CD4-positive, alpha-beta memory T cell (primary cell): ENCODE results near the gene COL6A5. TPM values are rescaled to one million over a fixed set of nuclear protein-coding genes. Genes with fewer than 3 reads are reported as not detected.
"Not testable (repeated sequence)": the region's sequence is repeated elsewhere in the genome, so short reads cannot be mapped to it uniquely, and the experiment has no call there.

ENCODE experiments used
- CTCF ChIA-PET: fragments of 350-600 bp; sonication (Branson Sonifier 250); formaldehyde crosslinking; loops from one replicate; lab custom pipeline; 2021; ENCODE audit warnings: inconsistent platforms; ENCODE audit not compliant: partially characterized antibody; lab: Charles Lee
- POLR2A ChIA-PET: fragments of 350-600 bp; sonication (Branson Sonifier 250); formaldehyde crosslinking; loops from one replicate; lab custom pipeline; 2021; ENCODE audit not compliant: partially characterized antibody; lab: Charles Lee
- DNase-seq, 5 donors: peaks; one replicate each; pipeline versions ENCODE4 v3.0.0 to v3.0.0-alpha.2; 2020 to 2022; ENCODE audit warnings: mixed read lengths in 1 of 5
- H3K27ac ChIP-seq: one replicate; pipeline ENCODE4 v1.7.0; 2013; ENCODE audit warnings: low read depth, low read length
- H3K27me3 ChIP-seq: 2 replicates; pipeline ENCODE4 v1.7.0; 2013; ENCODE audit warnings: mild to moderate bottlenecking, low read length, moderate library complexity; ENCODE audit not compliant: insufficient read depth
- H3K36me3 ChIP-seq: 2 replicates; pipeline ENCODE4 v1.7.0; 2013; ENCODE audit warnings: mild to moderate bottlenecking, low read length, moderate library complexity; ENCODE audit not compliant: insufficient read depth
- H3K4me1 ChIP-seq: 2 replicates; pipeline ENCODE4 v1.7.0; 2013; ENCODE audit warnings: mild to moderate bottlenecking, low read length, moderate library complexity; ENCODE audit not compliant: insufficient read depth
- H3K4me3 ChIP-seq, 2 donors: one replicate each; pipeline ENCODE4 v1.7.0; 2013; ENCODE audit warnings: low read length in 2 of 2, mild to moderate bottlenecking in 1 of 2
- H3K9me3 ChIP-seq, 2 donors: one replicate each; pipeline ENCODE4 v1.7.0; 2013; ENCODE audit warnings: low read length in 2 of 2, control low read depth in 1 of 2; ENCODE audit not compliant: control insufficient read depth in 1 of 2
- H3K27ac Mint-ChIP-seq, 7 donors: one replicate each; pipeline ENCODE4 v1.8.0; 2020 to 2021; ENCODE audit warnings: mixed read lengths in 7 of 7, mild to moderate bottlenecking in 6 of 7, inconsistent platforms in 3 of 7, moderate library complexity in 3 of 7
- H3K27me3 Mint-ChIP-seq, 2 donors: one replicate each; pipeline ENCODE4 v1.8.0; 2020 to 2021; ENCODE audit warnings: mixed read lengths in 2 of 2
- H3K36me3 Mint-ChIP-seq, 2 donors: one replicate each; pipeline ENCODE4 v1.8.0; 2020 to 2021; ENCODE audit warnings: mixed read lengths in 2 of 2, inconsistent platforms in 1 of 2, mild to moderate bottlenecking in 1 of 2
- H3K4me1 Mint-ChIP-seq, 4 donors: one replicate each; pipeline ENCODE4 v1.8.0; 2020 to 2021; ENCODE audit warnings: mixed read lengths in 4 of 4, mild to moderate bottlenecking in 1 of 4
- H3K4me3 Mint-ChIP-seq, 8 donors: one replicate each; pipeline ENCODE4 v1.8.0; 2020 to 2021; ENCODE audit warnings: mixed read lengths in 8 of 8, mild to moderate bottlenecking in 7 of 8, moderate library complexity in 6 of 8, inconsistent platforms in 3 of 8
- H3K9me3 Mint-ChIP-seq, 8 donors: one replicate each; pipeline ENCODE4 v1.8.0; 2020 to 2021; ENCODE audit warnings: mixed read lengths in 8 of 8, mild to moderate bottlenecking in 5 of 8, inconsistent platforms in 3 of 8, moderate library complexity in 1 of 8
- intact Hi-C: fragments of 100-400 bp; cut with micrococcal nuclease; formaldehyde crosslinking; loops from one replicate; pipeline ENCODE4 v1.15.1; 2023
- polyA plus RNA-seq, 2 donors: library from polyadenylated mRNA; unstranded; fragments of 300-500 nt; fragmentation: Illumina TruSeq; gene quantifications; one replicate each; pipeline ENCODE4 v1.2.3, GENCODE V29; 2021
- total RNA-seq, 2 experiments: library from RNA; stranded (reverse); gene quantifications; one replicate each; pipeline ENCODE4 v1.2.3, GENCODE V29; 2021

Gene COL6A5
- total and polyA plus RNA-seq, 4 experiments from 2014 or later = not detected

- Mint-ChIP-seq H3K36me3 (peaks cover 0 to 2% of the 10 kb centered on the region in 2 donors), H3K9me3 (peaks cover 0 to 25% (median 12%) of the 10 kb centered on the region in 8 donors), H3K4me3 (no peak overlapping the region), H3K27ac (no peak overlapping the region), H3K4me1 (no peaks in the 10 kb centered on the region), H3K27me3 (peaks cover 6 to 8% of the 10 kb centered on the region in 2 donors)
- no peak overlapping the region for H3K27ac ChIP-seq
- ChIA-PET CTCF (no interaction called here), POLR2A (no interaction called here)
- no peaks in the 10 kb centered on the region for H3K27me3 ChIP-seq
- no peaks in the 10 kb centered on the region for H3K36me3 ChIP-seq
- no peak for DNase-seq
- H3K4me3 ChIP-seq = no peak overlapping the region
- no peaks in the 10 kb centered on the region for H3K4me1 ChIP-seq
- intact Hi-C loops = no loop called here
- H3K9me3 ChIP-seq = no peaks in the 10 kb centered on the region
Measured at GRCh38 chr3:130405956-130406355, 60.5 kb downstream of the COL6A5 start.

- H3K4me1 ChIP-seq, H3K27ac ChIP-seq, H3K4me1 Mint-ChIP-seq, H3K27ac Mint-ChIP-seq, H3K4me3 Mint-ChIP-seq, H3K36me3 ChIP-seq, POLR2A ChIA-PET, intact Hi-C loops, H3K36me3 Mint-ChIP-seq, H3K27me3 ChIP-seq, H3K4me3 ChIP-seq, H3K9me3 ChIP-seq, H3K27me3 Mint-ChIP-seq, DNase-seq, CTCF ChIA-PET: not testable (repeated sequence)
- H3K9me3 Mint-ChIP-seq = peaks cover 0 to 25% (median 12%) of the 10 kb centered on the region in 8 donors
Measured at GRCh38 chr3:130408253-130408652, 62.8 kb downstream of the COL6A5 start.

GRCh38 chr3:130411320-130411719, 65.8 kb downstream of the COL6A5 start:
- no peaks in the 10 kb centered on the region for H3K4me1 Mint-ChIP-seq
- intact Hi-C loops = no loop called here
- H3K27me3 Mint-ChIP-seq = peaks cover 2 to 5% of the 10 kb centered on the region in 2 donors
- no peak overlapping the region for H3K4me3 Mint-ChIP-seq
- POLR2A ChIA-PET = no interaction called here
- H3K27me3 ChIP-seq = no peaks in the 10 kb centered on the region
- H3K27ac ChIP-seq = no peak overlapping the region
- CTCF ChIA-PET = no interaction called here
- H3K36me3 ChIP-seq = no peaks in the 10 kb centered on the region
- H3K27ac Mint-ChIP-seq = no peak overlapping the region
- H3K9me3 ChIP-seq = no peaks in the 10 kb centered on the region
- H3K36me3 Mint-ChIP-seq = peaks cover 0 to 2% of the 10 kb centered on the region in 2 donors
- no peaks in the 10 kb centered on the region for H3K4me1 ChIP-seq
- DNase-seq = no peak
- peaks cover 0 to 25% (median 12%) of the 10 kb centered on the region in 8 donors for H3K9me3 Mint-ChIP-seq
- H3K4me3 ChIP-seq = no peak overlapping the region

GRCh38 chr3:130412991-130413560, 67.6 kb downstream of the COL6A5 start:
- no peak overlapping the region for H3K27ac ChIP-seq
- Mint-ChIP-seq H3K36me3 (no peaks in the 10 kb centered on the region), H3K27me3 (peaks cover under 1 to 3% of the 10 kb centered on the region in 2 donors), H3K9me3 (peaks cover 0 to 13% (median 5%) of the 10 kb centered on the region in 8 donors), H3K4me1 (no peaks in the 10 kb centered on the region), H3K27ac (no peak overlapping the region), H3K4me3 (no peak overlapping the region)
- no peaks in the 10 kb centered on the region for H3K36me3 ChIP-seq
- H3K27me3 ChIP-seq = no peaks in the 10 kb centered on the region
- H3K4me3 ChIP-seq = no peak overlapping the region
- DNase-seq = no peak
- no peaks in the 10 kb centered on the region for H3K9me3 ChIP-seq
- ChIA-PET POLR2A (no interaction called here), CTCF (no interaction called here)
- intact Hi-C loops = no loop called here
- no peaks in the 10 kb centered on the region for H3K4me1 ChIP-seq

GRCh38 chr3:130414457-130414856, 69.0 kb downstream of the COL6A5 start:
- ChIA-PET POLR2A (no interaction called here), CTCF (no interaction called here)
- no peaks in the 10 kb centered on the region for H3K27me3 ChIP-seq
- no peak for DNase-seq
- H3K27ac ChIP-seq = no peak overlapping the region
- no peak overlapping the region for H3K4me3 ChIP-seq
- Mint-ChIP-seq H3K36me3 (no peaks in the 10 kb centered on the region), H3K27me3 (peaks cover 3% of the 10 kb centered on the region in 2 donors), H3K4me3 (no peak overlapping the region), H3K4me1 (no peaks in the 10 kb centered on the region), H3K27ac (no peak overlapping the region), H3K9me3 (peaks cover 0 to 1% (median 0%) of the 10 kb centered on the region in 8 donors)
- H3K9me3 ChIP-seq = no peaks in the 10 kb centered on the region
- no peaks in the 10 kb centered on the region for H3K4me1 ChIP-seq
- intact Hi-C loops = no loop called here
- H3K36me3 ChIP-seq = no peaks in the 10 kb centered on the region

GRCh38 chr3:130420466-130420865, 75.0 kb downstream of the COL6A5 start:
- no peaks in the 10 kb centered on the region for H3K36me3 Mint-ChIP-seq
- H3K9me3 Mint-ChIP-seq = peaks cover 0 to 2% (median 0%) of the 10 kb centered on the region in 8 donors
- Histone ChIP-seq H3K4me3 (no peak overlapping the region), H3K27ac (no peak overlapping the region), H3K36me3 (no peaks in the 10 kb centered on the region), H3K4me1 (no peaks in the 10 kb centered on the region), H3K9me3 (no peaks in the 10 kb centered on the region), H3K27me3 (no peaks in the 10 kb centered on the region)
- POLR2A ChIA-PET = no interaction called here
- no peak overlapping the region for H3K4me3 Mint-ChIP-seq
- intact Hi-C loops = no loop called here
- no peak overlapping the region for H3K27ac Mint-ChIP-seq
- peaks cover 0 to 3% of the 10 kb centered on the region in 2 donors for H3K27me3 Mint-ChIP-seq
- no peak for DNase-seq
- CTCF ChIA-PET = no interaction called here
- no peaks in the 10 kb centered on the region for H3K4me1 Mint-ChIP-seq

GRCh38 chr3:130423064-130423463, 77.6 kb downstream of the COL6A5 start:
- Histone ChIP-seq H3K4me1 (no peaks in the 10 kb centered on the region), H3K9me3 (no peaks in the 10 kb centered on the region), H3K36me3 (no peaks in the 10 kb centered on the region), H3K4me3 (no peak overlapping the region), H3K27me3 (no peaks in the 10 kb centered on the region), H3K27ac (no peak overlapping the region)
- peaks cover 0 to 2% of the 10 kb centered on the region in 2 donors for H3K27me3 Mint-ChIP-seq
- no peak overlapping the region for H3K27ac Mint-ChIP-seq
- no peaks in the 10 kb centered on the region for H3K36me3 Mint-ChIP-seq
- DNase-seq = no peak
- intact Hi-C loops = no loop called here
- POLR2A ChIA-PET = no interaction called here
- H3K9me3 Mint-ChIP-seq = peaks cover 0 to 2% (median 0%) of the 10 kb centered on the region in 8 donors
- H3K4me1 Mint-ChIP-seq = no peaks in the 10 kb centered on the region
- CTCF ChIA-PET = no interaction called here
- no peak overlapping the region for H3K4me3 Mint-ChIP-seq
